H9 (cell line): ENCODE results near the gene TSEN34. TPM values are rescaled to one million over a fixed set of nuclear protein-coding genes. Genes with fewer than 3 reads are reported as not detected.

Source experiments
- DNase-seq: peaks from one replicate; pipeline ENCODE4 v3.0.0-alpha.2; 2017
- H2AFZ ChIP-seq: one replicate; pipeline ENCODE4 v1.6.1; 2013; ENCODE audit warnings: mild to moderate bottlenecking, low read length, control low read depth, moderate library complexity
- H2AK5ac ChIP-seq: 2 replicates; pipeline ENCODE4 v1.6.1; 2013; ENCODE audit warnings: low read length, control low read depth, mixed read lengths; ENCODE audit not compliant: insufficient read length
- H2BK120ac ChIP-seq: one replicate; pipeline ENCODE4 v1.6.1; 2013; ENCODE audit warnings: low read depth, mild to moderate bottlenecking, low read length, control low read depth, inconsistent platforms; ENCODE audit not compliant: poor library complexity, severe bottlenecking
- H2BK12ac ChIP-seq: 2 replicates; pipeline ENCODE4 v1.6.1; 2013; ENCODE audit warnings: low read length, control low read depth, mixed read lengths, low read depth; ENCODE audit not compliant: insufficient read length
- H2BK15ac ChIP-seq: 2 replicates; pipeline ENCODE4 v1.6.1; 2013; ENCODE audit warnings: low read depth, low read length, control low read depth
- H2BK20ac ChIP-seq: one replicate; pipeline ENCODE4 v1.6.1; 2013; ENCODE audit warnings: low read depth, mild to moderate bottlenecking, low read length, control low read depth, inconsistent platforms; ENCODE audit not compliant: poor library complexity, severe bottlenecking
- H2BK5ac ChIP-seq: 2 replicates; pipeline ENCODE4 v1.6.1; 2013; ENCODE audit warnings: low read length, control low read depth, mixed read lengths; ENCODE audit not compliant: insufficient read length
- H3K14ac ChIP-seq: 2 replicates; pipeline ENCODE4 v1.6.1; 2013; ENCODE audit warnings: low read length, control low read depth; ENCODE audit not compliant: insufficient read depth
- H3K18ac ChIP-seq: 2 replicates; pipeline ENCODE4 v1.6.1; 2013; ENCODE audit warnings: low read depth, mild to moderate bottlenecking, mixed read lengths, low read length, control low read depth; ENCODE audit not compliant: insufficient read length
- H3K23ac ChIP-seq: 2 replicates; pipeline ENCODE4 v1.6.1; 2013; ENCODE audit warnings: low read length, control low read depth, mixed read lengths, low read depth; ENCODE audit not compliant: insufficient read length
- H3K23me2 ChIP-seq: 2 replicates; pipeline ENCODE4 v1.6.1; 2013; ENCODE audit warnings: low read depth, mild to moderate bottlenecking, mixed read lengths, low read length, control low read depth; ENCODE audit not compliant: insufficient read length, poor library complexity, severe bottlenecking
- H3K27ac ChIP-seq: 2 replicates; pipeline ENCODE4 v1.5.1; 2013; ENCODE audit warnings: low read length, control low read depth, mixed read lengths, low read depth; ENCODE audit not compliant: insufficient read length
- H3K27me3 ChIP-seq: 2 replicates; pipeline ENCODE4 v1.6.1; 2013; ENCODE audit warnings: low read length, control low read depth, inconsistent platforms; ENCODE audit not compliant: insufficient read depth
- H3K4ac ChIP-seq: 2 replicates; pipeline ENCODE4 v1.6.1; 2013; ENCODE audit warnings: low read depth, mild to moderate bottlenecking, control low read depth, inconsistent platforms, low read length, moderate library complexity
- H3K4me1 ChIP-seq: 2 replicates; pipeline ENCODE4 v1.6.1; 2013; ENCODE audit warnings: low read length, control low read depth, inconsistent platforms; ENCODE audit not compliant: insufficient read depth
- H3K4me2 ChIP-seq: 2 replicates; pipeline ENCODE4 v1.6.1; 2013; ENCODE audit warnings: low read length, control low read depth, mixed read lengths; ENCODE audit not compliant: insufficient read length, insufficient read depth
- H3K56ac ChIP-seq: 2 replicates; pipeline ENCODE4 v1.6.1; 2013; ENCODE audit warnings: low read depth, mild to moderate bottlenecking, mixed read lengths, low read length, control low read depth; ENCODE audit not compliant: insufficient read length
- H3K79me1 ChIP-seq: 2 replicates; pipeline ENCODE4 v1.6.1; 2013; ENCODE audit warnings: low read depth, mild to moderate bottlenecking, moderate library complexity, low read length, control low read depth, inconsistent platforms; ENCODE audit not compliant: insufficient read depth, poor library complexity, severe bottlenecking
- H3K79me2 ChIP-seq: 2 replicates; pipeline ENCODE4 v1.6.1; 2013; ENCODE audit warnings: low read length, control low read depth, inconsistent platforms; ENCODE audit not compliant: insufficient read depth
- H3K9ac ChIP-seq: 2 replicates; pipeline ENCODE4 v1.6.1; 2013; ENCODE audit warnings: low read length, control low read depth, mixed read lengths; ENCODE audit not compliant: insufficient read length; ENCODE audit errors: extremely low read depth
- H3K9me3 ChIP-seq: one replicate; pipeline ENCODE4 v1.6.1; 2013; ENCODE audit warnings: low read depth, low read length, inconsistent platforms; ENCODE audit not compliant: control insufficient read depth
- H3T11ph ChIP-seq: one replicate; pipeline ENCODE4 v1.6.1; 2013; ENCODE audit warnings: mild to moderate bottlenecking, low read length, control low read depth, inconsistent platforms
- H4K20me1 ChIP-seq: one replicate; pipeline ENCODE4 v1.6.1; 2013; ENCODE audit not compliant: control insufficient read depth, insufficient read length, insufficient read depth
- H4K5ac ChIP-seq: 2 replicates; pipeline ENCODE4 v1.6.1; 2013; ENCODE audit warnings: low read depth, mild to moderate bottlenecking, mixed read lengths, low read length, control low read depth; ENCODE audit not compliant: insufficient read length
- H4K8ac ChIP-seq: replicated peaks from 2 replicates; pipeline ENCODE4 v1.6.1; 2013; ENCODE audit warnings: low read length, control low read depth, mixed read lengths, low read depth; ENCODE audit not compliant: insufficient read length
- H4K91ac ChIP-seq: 2 replicates; pipeline ENCODE4 v1.6.1; 2013; ENCODE audit warnings: low read depth, mild to moderate bottlenecking, moderate library complexity, mixed read lengths, low read length, control low read depth; ENCODE audit not compliant: insufficient read length
- H3K27ac Mint-ChIP-seq, 3 experiments: 2 replicates in 2 of 3; 3 replicates in 1 of 3; pipeline ENCODE4 v1.8.0; 2020 to 2021; ENCODE audit warnings: mixed read lengths in 3 of 3, mild to moderate bottlenecking in 1 of 3, moderate library complexity in 1 of 3
- H3K27me3 Mint-ChIP-seq: 2 replicates; pipeline ENCODE4 v1.8.0; 2021; ENCODE audit warnings: low read depth, mild to moderate bottlenecking, moderate library complexity, mixed read lengths
- H3K36me3 Mint-ChIP-seq, 3 experiments: 2 replicates in 2 of 3; 3 replicates in 1 of 3; pipeline ENCODE4 v1.8.0; 2020 to 2021; ENCODE audit warnings: low read depth in 3 of 3, mixed read lengths in 3 of 3; ENCODE audit not compliant: insufficient read depth in 1 of 3
- H3K4me1 Mint-ChIP-seq, 2 experiments: 2 replicates each; pipeline ENCODE4 v1.8.0; 2020; ENCODE audit warnings: mixed read lengths in 2 of 2
- H3K4me3 Mint-ChIP-seq, 2 experiments: 2 replicates in 1 of 2; 3 replicates in 1 of 2; pipeline ENCODE4 v1.8.0; 2020 to 2021; ENCODE audit warnings: mild to moderate bottlenecking in 2 of 2, mixed read lengths in 2 of 2, moderate library complexity in 1 of 2
- H3K9me3 Mint-ChIP-seq, 2 experiments: 2 replicates in 1 of 2; 3 replicates in 1 of 2; pipeline ENCODE4 v1.8.0; 2020; ENCODE audit warnings: mild to moderate bottlenecking in 2 of 2, mixed read lengths in 2 of 2, moderate library complexity in 1 of 2
- CTCF ChIP-seq: fragments of 200-600 bp; sonication (generic); conservative IDR thresholded peaks from 3 replicates; pipeline ENCODE4 v1.8.0; 2021; ENCODE audit warnings: antibody characterized with exemption, mild to moderate bottlenecking
- WGBS: extraction: QIAGEN DNeasy Blood & Tissue Kit; methylation state at CpG from one replicate; pipeline ENCODE4 v1.1.7; 2013; ENCODE audit warnings: missing lambda C conversion rate, low lambda C conversion rate, mixed read lengths; ENCODE audit not compliant: insufficient read length; ENCODE audit errors: extremely low coverage; 5-methylcytosine and 5-hydroxymethylcytosine counted together
- total RNA-seq: library from RNA; stranded (reverse); gene quantifications from 2 replicates; pipeline ENCODE4 v1.2.1, GENCODE V29; 2021

The TSEN34 gene
- total RNA-seq, 1 experiment from 2014 or later: 28.3 TPM

- Histone ChIP-seq H4K91ac (no peak overlapping the region), H2AFZ (no peak overlapping the region), H3T11ph (no peak overlapping the region), H3K14ac (no peak overlapping the region), H3K27me3 (no peaks in the 10 kb centered on the region), H3K4me1 (peaks cover 3% of the 10 kb centered on the region), H3K9me3 (no peaks in the 10 kb centered on the region), H3K23me2 (peaks cover 7% of the 10 kb centered on the region), H3K4me2 (peak overlapping the region; percentile 89), H3K23ac (no peak overlapping the region), H3K79me1 (peaks cover 6% of the 10 kb centered on the region), H2BK20ac (no peak overlapping the region), H3K9ac (peak overlapping the region; percentile 62), H3K56ac (no peak overlapping the region), H3K18ac (no peak overlapping the region), H3K4ac (no peak overlapping the region), H2BK12ac (no peak overlapping the region), H2BK5ac (no peak overlapping the region), H2BK15ac (no peak overlapping the region), H4K5ac (no peak overlapping the region), H4K20me1 (peaks cover 3% of the 10 kb centered on the region), H2AK5ac (no peak overlapping the region), H3K27ac (no peak overlapping the region), H3K79me2 (peaks cover 39% of the 10 kb centered on the region), H4K8ac (no peak overlapping the region), H2BK120ac (no peak overlapping the region)
- H3K27me3 Mint-ChIP-seq: no peaks in the 10 kb centered on the region; the same call in 1 of the 2 replicates
- peak overlapping the region; percentile 95 to 98 for H3K4me3 Mint-ChIP-seq
- H3K27ac Mint-ChIP-seq: peak overlapping the region; percentile 50 to 92 (median 79); a peak in 5 of 7 replicates
- H3K36me3 Mint-ChIP-seq: peaks cover 72 to 76% (median 75%) of the 10 kb centered on the region in 3 experiments
- no CpG with 5 or more reads among the region's 9 CpGs for WGBS
- H3K9me3 Mint-ChIP-seq: no peaks in the 10 kb centered on the region
- peaks cover 45 to 68% of the 10 kb centered on the region in 2 experiments for H3K4me1 Mint-ChIP-seq
- no peak for TF ChIP-seq CTCF
- DNase-seq: no peak
These were observed 12.1 kb downstream of the TSEN34 start for GRCh38 chr19:54203151-54203611.
